Parathyroid adenoma (tissue), 2 donors: ENCODE measurements around the gene SIL1.

ENCODE experiments used
- H2AFZ ChIP-seq: fragments of 300-600 bp; sonication (generic); one replicate; pipeline ENCODE4 v1.7.0; 2017; ENCODE audit warnings: antibody characterized with exemption, mild to moderate bottlenecking
- H3K27ac ChIP-seq: fragments of 300-600 bp; sonication (generic); one replicate; pipeline ENCODE4 v1.7.0; 2017
- H3K27me3 ChIP-seq: fragments of 300-600 bp; sonication (generic); one replicate; pipeline ENCODE4 v1.7.0; 2017; ENCODE audit warnings: low read length; ENCODE audit not compliant: control insufficient read depth, insufficient read depth
- H3K36me3 ChIP-seq: fragments of 300-600 bp; sonication (generic); one replicate; pipeline ENCODE4 v1.7.0; 2017; ENCODE audit warnings: low read length; ENCODE audit not compliant: control insufficient read depth, insufficient read depth
- H3K4me1 ChIP-seq: fragments of 300-600 bp; sonication (generic); one replicate; pipeline ENCODE4 v1.7.0; 2017; ENCODE audit warnings: control low read depth
- H3K4me2 ChIP-seq: fragments of 300-600 bp; sonication (generic); one replicate; pipeline ENCODE4 v1.7.0; 2017; ENCODE audit warnings: low read length
- H3K4me3 ChIP-seq: fragments of 300-600 bp; sonication (generic); one replicate; pipeline ENCODE4 v1.7.0; 2017; ENCODE audit warnings: low read depth, low read length
- H3K79me2 ChIP-seq: fragments of 300-600 bp; sonication (generic); one replicate; pipeline ENCODE4 v1.7.0; 2017; ENCODE audit warnings: control low read depth
- H3K9ac ChIP-seq: fragments of 300-600 bp; sonication (generic); one replicate; pipeline ENCODE4 v1.7.0; 2017; ENCODE audit warnings: mild to moderate bottlenecking
- H3K9me3 ChIP-seq: fragments of 300-600 bp; sonication (generic); one replicate; pipeline ENCODE4 v1.7.0; 2017; ENCODE audit warnings: low read length; ENCODE audit not compliant: control insufficient read depth
- CTCF ChIP-seq: fragments of 300-600 bp; sonication (generic); IDR thresholded peaks from one replicate; pipeline ENCODE4 v1.7.0; 2017; ENCODE audit warnings: antibody characterized with exemption, mild to moderate bottlenecking
- donor health status: primary hyperparathyroidism.

The SIL1 gene

GRCh38 chr5:139050432-139050831 is 147.7 kb downstream of the SIL1 start:
- H2AFZ ChIP-seq: no peak overlapping the region
- no peak overlapping the region for H3K9ac ChIP-seq
- peaks cover 5% of the 10 kb centered on the region for H3K79me2 ChIP-seq
- H3K4me2 ChIP-seq: no peak overlapping the region
- no peaks in the 10 kb centered on the region for H3K27me3 ChIP-seq
- no peaks in the 10 kb centered on the region for H3K36me3 ChIP-seq
- H3K9me3 ChIP-seq: no peaks in the 10 kb centered on the region
- no peaks in the 10 kb centered on the region for H3K4me1 ChIP-seq
- H3K4me3 ChIP-seq: no peak overlapping the region
- TF ChIP-seq CTCF: no peak
- no peak overlapping the region for H3K27ac ChIP-seq

GRCh38 chr5:139049780-139050179 is 148.4 kb downstream of the SIL1 start:
- Histone ChIP-seq H3K4me2 (no peak overlapping the region), H2AFZ (no peak overlapping the region), H3K4me3 (no peak overlapping the region), H3K27me3 (no peaks in the 10 kb centered on the region), H3K4me1 (no peaks in the 10 kb centered on the region), H3K9me3 (no peaks in the 10 kb centered on the region), H3K36me3 (no peaks in the 10 kb centered on the region), H3K9ac (no peak overlapping the region), H3K79me2 (peaks cover 2% of the 10 kb centered on the region), H3K27ac (no peak overlapping the region)
- no peak for TF ChIP-seq CTCF

GRCh38 chr5:139046551-139046950 is 151.6 kb downstream of the SIL1 start:
- H3K9me3 ChIP-seq: no peaks in the 10 kb centered on the region
- no peaks in the 10 kb centered on the region for H3K79me2 ChIP-seq
- no peak overlapping the region for H3K4me3 ChIP-seq
- no peak overlapping the region for H3K4me2 ChIP-seq
- no peaks in the 10 kb centered on the region for H3K36me3 ChIP-seq
- H3K9ac ChIP-seq: no peak overlapping the region
- no peaks in the 10 kb centered on the region for H3K27me3 ChIP-seq
- no peak overlapping the region for H3K27ac ChIP-seq
- no peak for TF ChIP-seq CTCF
- H2AFZ ChIP-seq: no peak overlapping the region
- H3K4me1 ChIP-seq: no peaks in the 10 kb centered on the region

- no peak for TF ChIP-seq CTCF
- no peak overlapping the region for H3K4me3 ChIP-seq
- H3K27me3 ChIP-seq: no peaks in the 10 kb centered on the region
- no peaks in the 10 kb centered on the region for H3K36me3 ChIP-seq
- no peak overlapping the region for H2AFZ ChIP-seq
- H3K4me1 ChIP-seq: no peaks in the 10 kb centered on the region
- no peak overlapping the region for H3K27ac ChIP-seq
- no peaks in the 10 kb centered on the region for H3K9me3 ChIP-seq
- no peaks in the 10 kb centered on the region for H3K79me2 ChIP-seq
- no peak overlapping the region for H3K9ac ChIP-seq
- no peak overlapping the region for H3K4me2 ChIP-seq
Observed at GRCh38 chr5:139043157-139043905, 154.8 kb downstream of the SIL1 start.

GRCh38 chr5:139040081-139040480 is 158.1 kb downstream of the SIL1 start:
- TF ChIP-seq CTCF: no peak
- Histone ChIP-seq H3K4me2 (no peak overlapping the region), H3K9me3 (no peaks in the 10 kb centered on the region), H2AFZ (no peak overlapping the region), H3K27me3 (no peaks in the 10 kb centered on the region), H3K4me1 (no peaks in the 10 kb centered on the region), H3K9ac (no peak overlapping the region), H3K27ac (no peak overlapping the region), H3K36me3 (no peaks in the 10 kb centered on the region), H3K79me2 (no peaks in the 10 kb centered on the region), H3K4me3 (no peak overlapping the region)
